NCI-H128 (cell line): ENCODE measurements around the gene KLK6.

ENCODE experiments used
- DNase-seq: peaks from one replicate; lab custom pipeline; 2025; ENCODE audit not compliant: unreplicated experiment; lab: John Stamatoyannopoulos, UW

Gene KLK6

GRCh38 chr19:50969413-50969760 is at the start of gene KLK6:
KLK6 (minus strand) TSS chr19:50969591; CDS start chr19:50968104, 1,487 bp downstream.
- DNase-seq = no peak

GRCh38 chr19:51018745-51019543 is 49.6 kb upstream of the KLK6 start:
- DNase-seq = no peak

GRCh38 chr19:51016798-51017683 is 47.6 kb upstream of the KLK6 start:
- no peak for DNase-seq

GRCh38 chr19:51015691-51016267 is 46.4 kb upstream of the KLK6 start:
- DNase-seq = no peak

GRCh38 chr19:51014242-51014641 is 44.9 kb upstream of the KLK6 start:
- DNase-seq = no peak

- DNase-seq = no peak
Measured at GRCh38 chr19:51012661-51013190, 43.3 kb upstream of the KLK6 start.

GRCh38 chr19:51010066-51010795 is 40.8 kb upstream of the KLK6 start:
- DNase-seq = no peak

GRCh38 chr19:51009061-51009891 is 39.9 kb upstream of the KLK6 start:
- DNase-seq = no peak

GRCh38 chr19:51007488-51007887 is 38.1 kb upstream of the KLK6 start:
- no peak for DNase-seq

GRCh38 chr19:51006406-51006805 is 37.0 kb upstream of the KLK6 start:
- no peak for DNase-seq

- DNase-seq = no peak
Measured at GRCh38 chr19:51005248-51005647, 35.9 kb upstream of the KLK6 start.

- no peak for DNase-seq
Measured at GRCh38 chr19:51003316-51003715, 33.9 kb upstream of the KLK6 start.

GRCh38 chr19:51002542-51003311 is 33.3 kb upstream of the KLK6 start:
- DNase-seq = no peak

GRCh38 chr19:51002089-51002532 is 32.7 kb upstream of the KLK6 start:
- no peak for DNase-seq

- no peak for DNase-seq
Measured at GRCh38 chr19:51001515-51001914, 32.1 kb upstream of the KLK6 start, which contains the start of gene KLK8. KLK8 (minus strand) TSS chr19:51001604; CDS start chr19:51001167, 437 bp downstream.

- no peak for DNase-seq
Measured at GRCh38 chr19:51000981-51001380, 31.6 kb upstream of the KLK6 start.

GRCh38 chr19:51000426-51000825 is 31.0 kb upstream of the KLK6 start:
- DNase-seq = no peak

GRCh38 chr19:50998686-50999085 is 29.3 kb upstream of the KLK6 start:
- no peak for DNase-seq

GRCh38 chr19:50998061-50998460 is 28.7 kb upstream of the KLK6 start:
- no peak for DNase-seq
